Neural progenitor cell (in vitro differentiated cells): ENCODE data around the gene SMC3.

ENCODE experiments used
- CTCF ChIP-seq: fragments of 200-600 bp; sonication (generic); IDR thresholded peaks from 2 replicates; pipeline ENCODE4 v1.5.1; 2017; ENCODE audit warnings: antibody characterized with exemption, mild to moderate bottlenecking
- EZH2 ChIP-seq: fragments of 200-600 bp; sonication (generic); IDR thresholded peaks from 2 replicates; pipeline ENCODE4 v1.6.1; 2017; ENCODE audit warnings: antibody characterized with exemption, mild to moderate bottlenecking, moderate library complexity
- EZH2phosphoT487 ChIP-seq: fragments of 200-600 bp; sonication (generic); IDR thresholded peaks from 2 replicates; pipeline ENCODE4 v1.6.1; 2017; ENCODE audit warnings: antibody characterized with exemption

DNA sequence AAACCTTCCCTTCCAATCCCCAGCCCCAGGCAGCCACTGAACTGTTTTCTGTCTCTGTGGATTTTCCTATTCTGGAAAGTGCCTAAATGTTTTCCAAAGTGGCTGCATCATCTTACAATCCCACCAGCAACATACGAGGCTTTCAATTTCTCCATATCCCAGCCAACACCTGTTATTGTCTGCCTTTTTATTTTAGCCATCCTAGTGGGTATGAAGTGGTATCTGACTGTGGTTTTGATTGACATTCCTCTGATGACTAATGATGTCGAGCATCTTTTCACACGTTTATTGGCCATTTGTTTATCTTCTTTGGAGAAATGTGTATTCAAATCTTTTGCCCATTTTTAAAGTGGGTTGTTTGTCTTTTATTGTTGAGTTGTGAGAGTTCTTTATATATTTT is 6.2 kb upstream of the SMC3 start:
- TF ChIP-seq CTCF, result no peak
- no peak for TF ChIP-seq EZH2phosphoT487
- TF ChIP-seq EZH2, result no peak
